GM12801 (cell line): ENCODE results near the gene RSF1.

Experiments used
- TF ChIP-seq, protein P1 (sequence below): IDR thresholded peaks from one replicate; pipeline ENCODE4 v1.5.1; 2011; ENCODE audit warnings: control low read depth; ENCODE audit not compliant: insufficient read length; ENCODE audit errors: extremely low read depth

The RSF1 gene

GRCh38 chr11:77820565-77821348, at the start of gene RSF1, which contains the start of gene AAMDC:
TSS of gene RSF1 (minus strand) at chr11:77820722. CDS start at chr11:77820714, 8 bp downstream.
TSS of gene AAMDC (plus strand) at chr11:77821144. CDS start at chr11:77842497, 21,353 bp downstream.
- TF ChIP-seq, protein P1, sequence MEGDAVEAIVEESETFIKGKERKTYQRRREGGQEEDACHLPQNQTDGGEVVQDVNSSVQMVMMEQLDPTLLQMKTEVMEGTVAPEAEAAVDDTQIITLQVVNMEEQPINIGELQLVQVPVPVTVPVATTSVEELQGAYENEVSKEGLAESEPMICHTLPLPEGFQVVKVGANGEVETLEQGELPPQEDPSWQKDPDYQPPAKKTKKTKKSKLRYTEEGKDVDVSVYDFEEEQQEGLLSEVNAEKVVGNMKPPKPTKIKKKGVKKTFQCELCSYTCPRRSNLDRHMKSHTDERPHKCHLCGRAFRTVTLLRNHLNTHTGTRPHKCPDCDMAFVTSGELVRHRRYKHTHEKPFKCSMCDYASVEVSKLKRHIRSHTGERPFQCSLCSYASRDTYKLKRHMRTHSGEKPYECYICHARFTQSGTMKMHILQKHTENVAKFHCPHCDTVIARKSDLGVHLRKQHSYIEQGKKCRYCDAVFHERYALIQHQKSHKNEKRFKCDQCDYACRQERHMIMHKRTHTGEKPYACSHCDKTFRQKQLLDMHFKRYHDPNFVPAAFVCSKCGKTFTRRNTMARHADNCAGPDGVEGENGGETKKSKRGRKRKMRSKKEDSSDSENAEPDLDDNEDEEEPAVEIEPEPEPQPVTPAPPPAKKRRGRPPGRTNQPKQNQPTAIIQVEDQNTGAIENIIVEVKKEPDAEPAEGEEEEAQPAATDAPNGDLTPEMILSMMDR, result no peak

DNA sequence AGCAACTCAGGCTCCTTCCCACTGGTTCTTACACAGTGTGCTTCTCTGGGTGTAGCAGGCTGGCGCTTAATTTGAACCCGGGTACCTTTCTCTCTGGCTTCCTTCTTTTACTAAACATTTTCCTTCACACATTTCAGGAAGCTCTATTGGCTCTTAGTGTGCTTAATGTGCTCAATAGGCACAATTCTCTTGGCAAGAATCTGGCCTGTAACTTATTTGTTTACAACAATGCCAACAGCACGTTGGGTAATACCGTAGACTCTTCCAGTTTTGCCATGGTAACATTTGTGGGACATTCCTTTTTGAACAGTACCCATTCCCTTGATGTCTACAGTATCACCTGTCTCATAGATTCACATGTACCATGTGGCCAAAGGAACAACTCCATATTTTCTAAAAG, 48.2 kb upstream of the RSF1 start:
- TF ChIP-seq, protein P1, result no peak

- TF ChIP-seq, protein P1, result no peak
These were observed 45.8 kb upstream of the RSF1 start for GRCh38 chr11:77866336-77866735.

GRCh38 chr11:77865805-77866204, 45.3 kb upstream of the RSF1 start:
- TF ChIP-seq, protein P1, result no peak

DNA sequence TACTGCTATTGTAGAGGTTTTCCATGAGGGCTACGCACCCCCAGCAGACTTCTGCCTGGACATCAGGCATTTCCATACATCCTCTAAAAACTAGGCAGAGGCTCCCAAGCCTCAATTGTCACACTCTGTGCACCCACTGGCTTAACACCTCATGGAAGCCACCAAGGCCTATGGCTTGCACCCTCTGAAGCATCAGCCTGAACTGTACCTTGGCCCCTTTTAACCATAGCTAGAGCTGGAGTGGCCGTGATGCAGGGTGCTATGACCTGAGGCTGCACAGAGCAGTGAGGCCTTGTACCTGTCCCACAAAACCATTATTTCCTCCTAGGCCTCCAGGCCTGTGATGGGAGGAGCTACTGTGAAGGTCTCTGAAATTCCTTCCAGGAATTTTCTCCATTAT, 34.3 kb upstream of the RSF1 start:
- TF ChIP-seq, protein P1, result no peak

DNA sequence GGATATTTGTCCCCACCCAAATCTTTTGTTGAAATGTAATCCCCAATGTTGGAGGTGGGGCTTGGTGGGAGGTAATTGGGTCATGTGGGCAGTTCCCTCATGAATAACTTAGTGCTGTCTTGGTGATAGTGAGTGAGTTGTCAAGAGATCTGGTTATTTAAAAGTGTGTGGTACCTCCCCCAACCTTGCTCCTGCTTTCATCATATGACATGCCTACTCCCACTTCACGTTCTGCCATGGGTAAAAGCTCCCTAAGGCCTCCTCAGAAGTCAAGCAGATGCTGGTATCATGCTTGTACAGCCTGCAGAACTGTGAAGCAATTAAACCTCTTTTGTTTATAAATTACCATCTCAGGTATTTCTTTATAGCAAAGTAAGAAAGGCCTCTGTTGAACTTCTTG, 31.0 kb upstream of the RSF1 start:
- TF ChIP-seq, protein P1, result no peak

- TF ChIP-seq, protein P1, result no peak
These were observed 22.1 kb upstream of the RSF1 start for GRCh38 chr11:77842441-77843121.
